SK-N-SH (cell line): ENCODE measurements around the gene MEN1. TPM values are rescaled to one million over a fixed set of nuclear protein-coding genes. Genes with fewer than 3 reads are reported as not detected.

Source experiments
- CTCF ChIA-PET: fragments of 300-600, 350-600 bp; formaldehyde crosslinking; extraction: SDS; loops from one replicate; lab custom pipeline; 2021; lab: Yijun Ruan, JAX
- POLR2A ChIA-PET: fragments of 350-600 bp; sonication (Branson Sonifier 250); formaldehyde crosslinking; extraction: SDS; loops from one replicate; lab custom pipeline; 2020; ENCODE audit warnings: antibody characterized with exemption, inconsistent platforms; lab: Yijun Ruan, JAX
- DNase-seq: peaks from one replicate; pipeline ENCODE4 v3.0.0; 2012
- H2AFZ ChIP-seq: fragments of 200-600 bp; sonication (generic); 2 replicates; pipeline ENCODE4 v1.8.1; 2016; ENCODE audit warnings: antibody characterized with exemption, mild to moderate bottlenecking, low read depth
- H3F3A ChIP-seq: fragments of 200-600 bp; sonication (generic); replicated peaks from 2 replicates; pipeline ENCODE3; 2016; ENCODE audit warnings: antibody characterized with exemption, mild to moderate bottlenecking; ENCODE audit not compliant: insufficient read depth
- H3K27ac ChIP-seq, 2 experiments: fragments of 200-500 bp in 1 of 2; fragments of 200-600 bp in 1 of 2; sonication (Bioruptor generic) in 1 of 2; sonication (generic), shearing (Covaris generic) in 1 of 2; 2 replicates each; pipeline versions ENCODE4 v1.5.1 to v1.6.1; 2014 to 2016; ENCODE audit warnings: low read depth in 2 of 2, inconsistent platforms in 1 of 2, low read length in 1 of 2, mild to moderate bottlenecking in 1 of 2, mixed read lengths in 1 of 2
- H3K27me3 ChIP-seq: fragments of 200-600 bp; sonication (generic), shearing (Covaris generic); 2 replicates; pipeline ENCODE4 v1.6.1; 2016; ENCODE audit warnings: mixed run types; ENCODE audit not compliant: insufficient read depth
- H3K36me3 ChIP-seq, 2 experiments: fragments of 200-500 bp in 1 of 2; fragments of 200-600 bp in 1 of 2; sonication (Bioruptor generic) in 1 of 2; sonication (generic) in 1 of 2; replicated peaks in 1 of 2; 2 replicates each; pipeline versions ENCODE3 to v1.5.1; 2014 to 2016; ENCODE audit warnings: low read length in 1 of 2, mild to moderate bottlenecking in 1 of 2; ENCODE audit not compliant: insufficient read depth in 2 of 2, control insufficient read depth in 1 of 2
- H3K4me1 ChIP-seq, 2 experiments: fragments of 200-500 bp in 1 of 2; fragments of 200-600 bp in 1 of 2; sonication (Bioruptor generic) in 1 of 2; sonication (generic), shearing (Covaris generic) in 1 of 2; 2 replicates each; pipeline versions ENCODE4 v1.5.1 to v1.6.1; 2014 to 2016; ENCODE audit warnings: low read depth in 1 of 2, low read length in 1 of 2, mixed run types in 1 of 2; ENCODE audit not compliant: insufficient read depth in 2 of 2, control insufficient read depth in 1 of 2
- H3K4me2 ChIP-seq: fragments of 200-600 bp; sonication (generic), shearing (Covaris generic); 2 replicates; pipeline ENCODE4 v1.6.1; 2017; ENCODE audit warnings: mixed run types
- H3K4me3 ChIP-seq, 2 experiments: fragments of 200-500 bp in 1 of 2; fragments of 200-600 bp in 1 of 2; sonication (Bioruptor generic) in 1 of 2; sonication (generic), shearing (Covaris generic) in 1 of 2; 2 replicates each; pipeline versions ENCODE4 v1.5.1 to v1.8.1; 2014 to 2016; ENCODE audit warnings: low read depth in 2 of 2, inconsistent platforms in 1 of 2, low read length in 1 of 2, mild to moderate bottlenecking in 1 of 2, mixed read lengths in 1 of 2, moderate library complexity in 1 of 2
- H3K79me2 ChIP-seq: fragments of 200-600 bp; sonication (generic); 2 replicates; pipeline ENCODE4 v1.8.1; 2017; ENCODE audit warnings: mild to moderate bottlenecking; ENCODE audit not compliant: insufficient read depth
- H3K9ac ChIP-seq: fragments of 200-600 bp; sonication (generic); 2 replicates; pipeline ENCODE4 v1.6.1; 2017; ENCODE audit warnings: mixed run types
- H3K9me2 ChIP-seq: fragments of 200-600 bp; sonication (generic); 2 replicates; pipeline ENCODE4 v1.6.1; 2017; ENCODE audit warnings: mixed run types
- H3K9me3 ChIP-seq: fragments of 200-600 bp; sonication (generic); 2 replicates; pipeline ENCODE4 v1.6.1; 2017; ENCODE audit warnings: mixed run types, mild to moderate bottlenecking, moderate library complexity
- H4K20me1 ChIP-seq: fragments of 200-600 bp; sonication (generic); 2 replicates; pipeline ENCODE4 v1.6.1; 2017; ENCODE audit warnings: mild to moderate bottlenecking, mixed run types; ENCODE audit not compliant: insufficient read depth
- CHD2 ChIP-seq: fragments of 150-350 bp; IDR thresholded peaks from 2 replicates; pipeline ENCODE4 v1.6.1; 2018; ENCODE audit warnings: low read length; ENCODE audit not compliant: partially characterized antibody
- ELF1 ChIP-seq: IDR thresholded peaks from 2 replicates; pipeline ENCODE4 v1.4.0; 2012
- FOXJ3 ChIP-seq: sonication (generic); formaldehyde crosslinking; IDR thresholded peaks from 2 replicates; pipeline ENCODE4 v1.5.1; 2020; ENCODE audit warnings: mild to moderate bottlenecking, missing genetic modification reagents
- FOXM1 ChIP-seq: IDR thresholded peaks from 2 replicates; pipeline ENCODE4 v1.4.0; 2012; ENCODE audit warnings: low read depth, mild to moderate bottlenecking
- GATA2 ChIP-seq: sonication (generic); formaldehyde crosslinking; IDR thresholded peaks from 2 replicates; pipeline ENCODE4 v1.5.0; 2020; ENCODE audit warnings: mild to moderate bottlenecking, missing genetic modification reagents
- MEF2A ChIP-seq: IDR thresholded peaks from 2 replicates; pipeline ENCODE4 v1.4.0; 2012; ENCODE audit warnings: low read depth, borderline replicate concordance
- SMC3 ChIP-seq: IDR thresholded peaks from 2 replicates; pipeline ENCODE4 v1.6.1; 2012; ENCODE audit warnings: low read depth, low read length, improper control_type of control experiment
- TAF1 ChIP-seq: IDR thresholded peaks from 2 replicates; pipeline ENCODE4 v1.6.1; 2012; ENCODE audit warnings: low read depth, mild to moderate bottlenecking, low read length, moderate library complexity, borderline replicate concordance
- TCF12 ChIP-seq: IDR thresholded peaks from 2 replicates; pipeline ENCODE4 v1.4.0; 2012
- WGBS: methylation state at CpG from one replicate; pipeline ENCODE4 v1.1.6; 2017; ENCODE audit warnings: low lambda C conversion rate; 5-methylcytosine and 5-hydroxymethylcytosine counted together
- polyA plus RNA-seq, 3 experiments: library from polyadenylated mRNA; depleted of rRNA; stranded (reverse); fragments of >200 nt; gene quantifications; 2 replicates each; pipeline ENCODE4 v1.2.3, GENCODE V29; 2012
- TF ChIP-seq, protein P1 (sequence below): IDR thresholded peaks from 2 replicates; pipeline ENCODE4 v1.4.0; 2012; ENCODE audit warnings: low read depth, borderline replicate concordance
- TF ChIP-seq, protein P2 (sequence below): IDR thresholded peaks from 2 replicates; pipeline ENCODE4 v1.4.0; 2012; ENCODE audit warnings: low read depth
- TF ChIP-seq, protein P3 (sequence below): fragments of 150-350 bp; IDR thresholded peaks from 2 replicates; pipeline ENCODE4 v1.6.1; 2017; ENCODE audit warnings: antibody characterized with exemption, low read length, low read depth, borderline replicate concordance

MEN1 gene
- polyA plus RNA-seq, 1 of the 3 experiments (the other 2 are of a cell fraction): 52.9 TPM

DNA sequence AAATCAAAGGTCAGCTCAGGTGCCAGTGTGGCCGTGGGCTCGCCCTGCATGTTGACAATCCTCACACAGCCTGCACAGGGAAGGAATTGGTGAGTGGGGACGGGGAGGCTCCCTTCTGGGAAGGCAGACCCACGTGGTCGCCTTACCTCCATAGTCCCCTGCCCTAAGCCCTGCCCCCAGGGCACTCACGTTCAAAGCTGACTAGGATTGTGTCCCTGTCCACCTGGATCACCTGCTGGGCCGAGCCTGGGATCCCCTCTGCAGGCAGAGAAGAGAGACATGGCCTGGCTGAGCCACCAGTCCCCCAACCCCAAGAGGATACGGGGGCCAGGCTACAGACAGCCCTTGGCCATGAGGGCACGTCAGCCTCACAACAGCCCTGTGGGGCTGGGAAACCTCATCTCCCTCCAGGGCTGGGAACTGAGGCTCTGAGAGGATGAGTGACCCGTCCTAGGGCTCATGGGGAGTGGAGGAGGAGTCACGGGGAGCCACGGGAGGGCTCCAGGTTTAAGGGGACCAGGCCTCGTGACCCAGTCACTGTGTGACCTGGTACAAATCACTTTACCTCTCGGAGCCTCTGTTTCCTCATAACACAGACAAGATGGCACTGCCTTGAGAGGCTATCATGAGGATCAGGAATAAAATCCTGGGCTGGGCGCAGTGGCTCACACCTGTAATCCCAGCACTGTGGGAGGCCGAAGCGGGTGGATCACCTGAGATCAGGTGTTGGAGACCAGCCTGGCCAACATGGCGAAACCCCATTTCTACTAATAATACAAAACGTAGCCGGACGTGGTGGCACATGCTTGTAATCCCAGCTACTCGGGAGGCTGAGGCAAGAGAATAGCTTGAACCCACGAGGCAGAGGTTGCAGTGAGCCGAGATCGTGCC lies 19.9 kb downstream of the MEN1 start (continued):
- TF ChIP-seq, protein P1, sequence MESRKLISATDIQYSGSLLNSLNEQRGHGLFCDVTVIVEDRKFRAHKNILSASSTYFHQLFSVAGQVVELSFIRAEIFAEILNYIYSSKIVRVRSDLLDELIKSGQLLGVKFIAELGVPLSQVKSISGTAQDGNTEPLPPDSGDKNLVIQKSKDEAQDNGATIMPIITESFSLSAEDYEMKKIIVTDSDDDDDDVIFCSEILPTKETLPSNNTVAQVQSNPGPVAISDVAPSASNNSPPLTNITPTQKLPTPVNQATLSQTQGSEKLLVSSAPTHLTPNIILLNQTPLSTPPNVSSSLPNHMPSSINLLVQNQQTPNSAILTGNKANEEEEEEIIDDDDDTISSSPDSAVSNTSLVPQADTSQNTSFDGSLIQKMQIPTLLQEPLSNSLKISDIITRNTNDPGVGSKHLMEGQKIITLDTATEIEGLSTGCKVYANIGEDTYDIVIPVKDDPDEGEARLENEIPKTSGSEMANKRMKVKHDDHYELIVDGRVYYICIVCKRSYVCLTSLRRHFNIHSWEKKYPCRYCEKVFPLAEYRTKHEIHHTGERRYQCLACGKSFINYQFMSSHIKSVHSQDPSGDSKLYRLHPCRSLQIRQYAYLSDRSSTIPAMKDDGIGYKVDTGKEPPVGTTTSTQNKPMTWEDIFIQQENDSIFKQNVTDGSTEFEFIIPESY: no peak
- TF ChIP-seq FOXJ3 (no peak), GATA2 (no peak), FOXM1 (no peak), MEF2A (no peak), TCF12 (no peak)
- TF ChIP-seq, protein P2, sequence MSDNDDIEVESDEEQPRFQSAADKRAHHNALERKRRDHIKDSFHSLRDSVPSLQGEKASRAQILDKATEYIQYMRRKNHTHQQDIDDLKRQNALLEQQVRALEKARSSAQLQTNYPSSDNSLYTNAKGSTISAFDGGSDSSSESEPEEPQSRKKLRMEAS: no peak

DNA sequence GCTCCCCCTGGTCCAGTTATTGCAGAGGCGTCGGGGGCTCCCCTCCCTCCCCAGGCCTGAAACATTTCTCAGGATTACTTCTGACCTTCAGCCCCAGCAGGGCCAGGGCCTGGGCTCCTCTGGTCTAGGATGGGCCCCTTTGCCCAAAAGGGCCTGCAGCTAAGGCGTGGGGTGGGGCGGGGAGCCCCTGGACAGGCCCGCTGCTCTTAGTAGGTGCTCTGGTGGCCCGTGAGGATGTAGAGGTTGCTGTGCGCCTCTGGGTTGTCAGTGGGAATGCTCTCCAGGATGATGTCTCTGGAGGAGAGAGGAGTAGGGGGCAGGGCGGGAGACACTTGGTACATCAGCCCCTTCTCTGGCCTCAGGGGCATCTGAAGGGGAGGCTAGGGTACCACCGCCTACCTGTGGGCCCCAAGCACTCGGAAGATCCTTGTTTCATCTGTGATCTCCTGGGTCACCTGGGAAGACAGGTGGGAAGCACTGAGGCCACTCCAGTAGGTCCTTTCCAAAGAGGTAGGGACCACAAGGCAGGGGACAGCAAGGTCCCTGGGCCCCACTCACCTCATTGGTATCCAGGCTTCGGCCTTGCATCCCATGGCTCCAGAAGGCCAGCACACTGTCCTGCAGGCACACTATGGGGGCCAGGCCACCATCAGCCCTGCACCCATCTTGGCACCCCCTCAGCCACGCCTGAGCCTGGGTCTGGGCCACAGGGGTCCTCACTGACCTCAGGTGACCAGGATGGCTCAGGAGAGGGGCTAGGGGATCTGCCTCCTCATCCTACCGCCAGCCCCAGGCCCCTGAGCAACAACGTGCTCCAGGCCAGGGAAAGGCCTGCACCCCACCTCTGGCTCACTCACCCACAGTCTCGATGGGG lies 20.8 kb downstream of the MEN1 start:
- H3K27me3 ChIP-seq: no peaks in the 10 kb centered on the region
- peaks cover 19% of the 10 kb centered on the region for H3F3A ChIP-seq
- ChIA-PET CTCF (interaction anchor here (0.8 to 1.9 kb wide), 3 partner anchors 101 to 322 kb away, joined by 3 to 4 read pairs (median 3); partner anchors contain the start of gene TM7SF2), POLR2A (no interaction called here)
- H3K4me3 ChIP-seq: no peak overlapping the region
- TF ChIP-seq TAF1 (no peak), SMC3 (no peak), ELF1 (no peak), CHD2 (no peak)
- TF ChIP-seq, protein P3, sequence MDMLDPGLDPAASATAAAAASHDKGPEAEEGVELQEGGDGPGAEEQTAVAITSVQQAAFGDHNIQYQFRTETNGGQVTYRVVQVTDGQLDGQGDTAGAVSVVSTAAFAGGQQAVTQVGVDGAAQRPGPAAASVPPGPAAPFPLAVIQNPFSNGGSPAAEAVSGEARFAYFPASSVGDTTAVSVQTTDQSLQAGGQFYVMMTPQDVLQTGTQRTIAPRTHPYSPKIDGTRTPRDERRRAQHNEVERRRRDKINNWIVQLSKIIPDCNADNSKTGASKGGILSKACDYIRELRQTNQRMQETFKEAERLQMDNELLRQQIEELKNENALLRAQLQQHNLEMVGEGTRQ: no peak
- peak; percentile 12 for DNase-seq
- H3K9ac ChIP-seq: no peak overlapping the region
- no peaks in the 10 kb centered on the region for H4K20me1 ChIP-seq
- H3K9me2 ChIP-seq: no peaks in the 10 kb centered on the region
- 90% methylated on average over 7 of the region's 15 CpGs for WGBS
- H3K36me3 ChIP-seq: peaks cover 0 to 9% of the 10 kb centered on the region in 2 experiments
- no peaks in the 10 kb centered on the region for H3K4me1 ChIP-seq
- no peak overlapping the region for H3K27ac ChIP-seq
- no peaks in the 10 kb centered on the region for H3K9me3 ChIP-seq
- H3K79me2 ChIP-seq: no peaks in the 10 kb centered on the region
- H3K4me2 ChIP-seq: no peak overlapping the region
- H2AFZ ChIP-seq: no peak overlapping the region
